ENCODE results near the gene UBXN4.

Gene UBXN4

GRCh38 chr2:135743860-135744259 is 2.2 kb downstream of the UBXN4 start:
- TF ChIP-seq TAF1 (IDR thresholded peaks at IDR 0.05; ENCODE audit: borderline replicate concordance, insufficient read depth, low read length) (no peak), POLR2AphosphoS5 (IDR thresholded peaks at IDR 0.05; ENCODE audit: low read depth, low read length) (no peak), FOXP2 (optimal IDR thresholded peaks at IDR 0.05; ENCODE audit: borderline replicate concordance, extremely low read depth, extremely low read length, insufficient read depth) (no peak), SIN3A (IDR thresholded peaks at IDR 0.05; ENCODE audit: borderline replicate concordance, insufficient read depth, low read length) (no peak)
- TF ChIP-seq, protein P1, sequence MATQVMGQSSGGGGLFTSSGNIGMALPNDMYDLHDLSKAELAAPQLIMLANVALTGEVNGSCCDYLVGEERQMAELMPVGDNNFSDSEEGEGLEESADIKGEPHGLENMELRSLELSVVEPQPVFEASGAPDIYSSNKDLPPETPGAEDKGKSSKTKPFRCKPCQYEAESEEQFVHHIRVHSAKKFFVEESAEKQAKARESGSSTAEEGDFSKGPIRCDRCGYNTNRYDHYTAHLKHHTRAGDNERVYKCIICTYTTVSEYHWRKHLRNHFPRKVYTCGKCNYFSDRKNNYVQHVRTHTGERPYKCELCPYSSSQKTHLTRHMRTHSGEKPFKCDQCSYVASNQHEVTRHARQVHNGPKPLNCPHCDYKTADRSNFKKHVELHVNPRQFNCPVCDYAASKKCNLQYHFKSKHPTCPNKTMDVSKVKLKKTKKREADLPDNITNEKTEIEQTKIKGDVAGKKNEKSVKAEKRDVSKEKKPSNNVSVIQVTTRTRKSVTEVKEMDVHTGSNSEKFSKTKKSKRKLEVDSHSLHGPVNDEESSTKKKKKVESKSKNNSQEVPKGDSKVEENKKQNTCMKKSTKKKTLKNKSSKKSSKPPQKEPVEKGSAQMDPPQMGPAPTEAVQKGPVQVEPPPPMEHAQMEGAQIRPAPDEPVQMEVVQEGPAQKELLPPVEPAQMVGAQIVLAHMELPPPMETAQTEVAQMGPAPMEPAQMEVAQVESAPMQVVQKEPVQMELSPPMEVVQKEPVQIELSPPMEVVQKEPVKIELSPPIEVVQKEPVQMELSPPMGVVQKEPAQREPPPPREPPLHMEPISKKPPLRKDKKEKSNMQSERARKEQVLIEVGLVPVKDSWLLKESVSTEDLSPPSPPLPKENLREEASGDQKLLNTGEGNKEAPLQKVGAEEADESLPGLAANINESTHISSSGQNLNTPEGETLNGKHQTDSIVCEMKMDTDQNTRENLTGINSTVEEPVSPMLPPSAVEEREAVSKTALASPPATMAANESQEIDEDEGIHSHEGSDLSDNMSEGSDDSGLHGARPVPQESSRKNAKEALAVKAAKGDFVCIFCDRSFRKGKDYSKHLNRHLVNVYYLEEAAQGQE (IDR thresholded peaks at IDR 0.05; ENCODE audit: insufficient read depth in 1 of 2, low read depth in 2 of 2, low read length in 2 of 2), result no peak

- no peak for TF ChIP-seq FOXP2 (optimal IDR thresholded peaks at IDR 0.05; ENCODE audit: borderline replicate concordance, extremely low read depth, extremely low read length, insufficient read depth)
- TF ChIP-seq POLR2AphosphoS5 (IDR thresholded peaks at IDR 0.05; ENCODE audit: low read depth, low read length), result no peak
- TF ChIP-seq, protein P1 (IDR thresholded peaks at IDR 0.05; ENCODE audit: insufficient read depth in 1 of 2, low read depth in 2 of 2, low read length in 2 of 2), result no peak
- no peak for TF ChIP-seq TAF1 (IDR thresholded peaks at IDR 0.05; ENCODE audit: borderline replicate concordance, insufficient read depth, low read length)
Observed at GRCh38 chr2:135744760-135745314, 3.2 kb downstream of the UBXN4 start.

DNA sequence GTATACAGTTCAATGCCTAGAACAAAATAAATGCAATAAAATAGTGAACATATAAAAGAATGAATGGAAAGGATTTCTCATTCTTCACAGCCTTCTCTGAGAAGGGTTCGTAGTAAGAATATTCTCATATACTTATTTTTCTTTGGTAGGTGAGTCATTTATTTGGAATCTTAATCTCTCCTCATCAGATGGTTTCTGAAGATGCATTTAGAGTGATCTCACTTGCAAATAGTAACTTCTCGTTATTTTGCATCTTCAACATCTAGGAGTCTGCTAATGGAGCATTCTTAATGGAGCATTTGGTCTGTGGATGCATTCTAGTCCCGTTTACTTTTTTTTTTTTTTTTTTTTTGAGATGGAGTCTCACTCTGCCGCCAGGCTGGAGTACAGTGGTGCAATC is 3.9 kb downstream of the UBXN4 start:
- no peak for TF ChIP-seq FOXP2 (optimal IDR thresholded peaks at IDR 0.05; ENCODE audit: borderline replicate concordance, extremely low read depth, extremely low read length, insufficient read depth)
- TF ChIP-seq, protein P1 (IDR thresholded peaks at IDR 0.05; ENCODE audit: insufficient read depth in 1 of 2, low read depth in 2 of 2, low read length in 2 of 2), result no peak
- TF ChIP-seq POLR2AphosphoS5 (IDR thresholded peaks at IDR 0.05; ENCODE audit: low read depth, low read length), result no peak
- TF ChIP-seq SIN3A (IDR thresholded peaks at IDR 0.05; ENCODE audit: borderline replicate concordance, insufficient read depth, low read length), result no peak
- TF ChIP-seq TAF1 (IDR thresholded peaks at IDR 0.05; ENCODE audit: borderline replicate concordance, insufficient read depth, low read length), result no peak

DNA sequence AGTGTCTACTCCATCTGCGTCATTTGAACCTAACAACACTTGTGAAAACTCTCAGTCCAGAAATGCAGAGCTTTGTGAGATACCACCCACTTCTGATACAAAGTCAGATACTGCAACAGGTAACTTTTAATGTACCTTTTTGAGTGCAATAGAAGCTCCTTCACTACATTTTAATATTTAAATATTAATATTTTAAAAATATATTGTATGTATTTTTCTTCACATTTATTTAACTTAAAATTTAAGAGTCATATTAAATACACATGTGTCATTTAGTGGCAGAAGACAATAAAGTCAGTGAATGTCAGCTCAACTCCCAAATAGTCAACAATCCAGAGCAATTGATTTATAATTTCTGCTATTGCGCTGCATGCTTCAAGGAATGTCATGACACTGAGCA is 13.9 kb downstream of the UBXN4 start:
- TF ChIP-seq, protein P1 (IDR thresholded peaks at IDR 0.05; ENCODE audit: insufficient read depth in 1 of 2, low read depth in 2 of 2, low read length in 2 of 2), result no peak
- TF ChIP-seq FOXP2 (optimal IDR thresholded peaks at IDR 0.05; ENCODE audit: borderline replicate concordance, extremely low read depth, extremely low read length, insufficient read depth) (no peak), POLR2AphosphoS5 (IDR thresholded peaks at IDR 0.05; ENCODE audit: low read depth, low read length) (no peak), SIN3A (IDR thresholded peaks at IDR 0.05; ENCODE audit: borderline replicate concordance, insufficient read depth, low read length) (no peak), TAF1 (IDR thresholded peaks at IDR 0.05; ENCODE audit: borderline replicate concordance, insufficient read depth, low read length) (no peak)

DNA sequence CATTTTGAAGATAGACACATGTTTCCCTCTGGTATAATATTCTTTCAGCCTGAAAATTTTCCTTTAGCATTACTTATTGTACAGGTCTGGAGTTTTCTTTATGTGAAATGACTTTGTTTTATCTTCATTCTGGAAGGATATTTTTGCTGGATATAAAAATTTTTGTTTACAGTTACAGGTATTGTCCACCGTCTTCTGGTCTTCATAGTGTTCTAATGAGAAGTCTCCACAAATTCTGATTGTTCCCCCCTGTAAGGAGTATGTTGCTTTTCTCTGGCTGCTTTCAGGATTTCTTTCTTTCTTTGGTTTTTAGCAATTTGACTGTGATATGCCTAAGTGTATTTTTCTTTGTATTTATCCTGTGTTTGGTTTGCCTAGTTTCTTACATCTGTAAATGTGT is 15.0 kb downstream of the UBXN4 start:
- TF ChIP-seq POLR2AphosphoS5 (IDR thresholded peaks at IDR 0.05; ENCODE audit: low read depth, low read length) (no peak), FOXP2 (optimal IDR thresholded peaks at IDR 0.05; ENCODE audit: borderline replicate concordance, extremely low read depth, extremely low read length, insufficient read depth) (no peak), SIN3A (IDR thresholded peaks at IDR 0.05; ENCODE audit: borderline replicate concordance, insufficient read depth, low read length) (no peak), TAF1 (IDR thresholded peaks at IDR 0.05; ENCODE audit: borderline replicate concordance, insufficient read depth, low read length) (no peak)
- TF ChIP-seq, protein P1 (IDR thresholded peaks at IDR 0.05; ENCODE audit: insufficient read depth in 1 of 2, low read depth in 2 of 2, low read length in 2 of 2), result no peak
